ENCODE measurements around the gene DNAJB7. TPM values are rescaled to one million over a fixed set of nuclear protein-coding genes. Genes with fewer than 3 reads are reported as not detected.

Gene DNAJB7
- total RNA-seq, 4 donors from 2014 or later, result 3.9 to 5.2 (median 4.4) TPM; not detected in 1

DNA sequence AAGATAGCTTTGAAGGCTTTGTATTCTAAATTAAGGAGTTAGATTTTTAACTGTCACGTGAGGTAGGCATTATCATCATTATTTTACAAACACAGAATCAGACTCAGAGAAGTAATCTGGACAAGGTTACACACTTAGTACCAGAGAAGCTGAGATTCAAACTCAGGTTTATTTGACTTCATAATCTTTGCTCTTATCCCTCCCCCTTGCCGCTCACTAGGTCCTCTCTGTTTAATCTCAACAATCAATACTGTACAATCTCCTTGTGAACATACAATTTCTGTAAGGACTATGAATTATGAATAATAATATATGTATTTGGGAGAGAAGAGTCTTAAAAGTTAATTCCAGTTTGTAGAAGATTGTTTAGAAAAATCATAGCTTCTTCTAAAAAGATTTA is 5.2 kb upstream of the DNAJB7 start:
- Histone ChIP-seq H3K36me3 (peaks cover 0 to 23% (median 0%) of the 10 kb centered on the region in 3 donors), H3K9me3 (no peaks in the 10 kb centered on the region), H3K4me1 (peaks cover 0 to 4% (median 0%) of the 10 kb centered on the region in 4 donors), H3K27ac (no peak overlapping the region), H3K27me3 (no peaks in the 10 kb centered on the region), H3K4me3 (no peak overlapping the region)
- TF ChIP-seq, protein P1, sequence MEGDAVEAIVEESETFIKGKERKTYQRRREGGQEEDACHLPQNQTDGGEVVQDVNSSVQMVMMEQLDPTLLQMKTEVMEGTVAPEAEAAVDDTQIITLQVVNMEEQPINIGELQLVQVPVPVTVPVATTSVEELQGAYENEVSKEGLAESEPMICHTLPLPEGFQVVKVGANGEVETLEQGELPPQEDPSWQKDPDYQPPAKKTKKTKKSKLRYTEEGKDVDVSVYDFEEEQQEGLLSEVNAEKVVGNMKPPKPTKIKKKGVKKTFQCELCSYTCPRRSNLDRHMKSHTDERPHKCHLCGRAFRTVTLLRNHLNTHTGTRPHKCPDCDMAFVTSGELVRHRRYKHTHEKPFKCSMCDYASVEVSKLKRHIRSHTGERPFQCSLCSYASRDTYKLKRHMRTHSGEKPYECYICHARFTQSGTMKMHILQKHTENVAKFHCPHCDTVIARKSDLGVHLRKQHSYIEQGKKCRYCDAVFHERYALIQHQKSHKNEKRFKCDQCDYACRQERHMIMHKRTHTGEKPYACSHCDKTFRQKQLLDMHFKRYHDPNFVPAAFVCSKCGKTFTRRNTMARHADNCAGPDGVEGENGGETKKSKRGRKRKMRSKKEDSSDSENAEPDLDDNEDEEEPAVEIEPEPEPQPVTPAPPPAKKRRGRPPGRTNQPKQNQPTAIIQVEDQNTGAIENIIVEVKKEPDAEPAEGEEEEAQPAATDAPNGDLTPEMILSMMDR (IDR thresholded peaks at IDR 0.05), result no peak
- TF ChIP-seq POLR2A (IDR thresholded peaks at IDR 0.05), result no peak
- DNase-seq, result no peak

DNA sequence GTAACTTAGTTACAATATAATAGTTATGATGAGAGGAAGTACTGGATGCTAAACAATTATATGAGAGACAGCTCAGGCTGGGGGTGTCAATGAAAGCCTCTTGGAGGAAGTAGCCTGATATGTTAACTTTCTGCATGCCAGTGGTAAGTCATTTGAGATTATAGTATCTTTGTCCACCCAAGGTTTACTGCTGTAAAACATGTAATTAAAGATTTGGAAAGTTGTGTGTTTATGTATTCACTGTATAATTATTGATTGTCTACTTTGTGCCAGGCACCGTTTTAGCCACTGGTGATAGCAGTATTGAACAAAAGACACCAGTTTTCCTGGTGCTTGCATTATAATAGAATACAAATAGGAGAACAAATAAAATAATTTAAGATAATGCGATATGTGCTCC is 624 bp upstream of the DNAJB7 start:
- H3K4me1 ChIP-seq, result peaks cover 0 to 12% (median 4%) of the 10 kb centered on the region in 4 donors
- no peak overlapping the region for H3K4me3 ChIP-seq
- no peaks in the 10 kb centered on the region for H3K27me3 ChIP-seq
- H3K36me3 ChIP-seq, result peaks cover 0 to 5% (median 0%) of the 10 kb centered on the region in 3 donors
- no peak for DNase-seq
- TF ChIP-seq POLR2A (IDR thresholded peaks at IDR 0.05), result no peak
- TF ChIP-seq, protein P1 (IDR thresholded peaks at IDR 0.05), result no peak
- no peaks in the 10 kb centered on the region for H3K9me3 ChIP-seq
- H3K27ac ChIP-seq, result no peak overlapping the region

DNA sequence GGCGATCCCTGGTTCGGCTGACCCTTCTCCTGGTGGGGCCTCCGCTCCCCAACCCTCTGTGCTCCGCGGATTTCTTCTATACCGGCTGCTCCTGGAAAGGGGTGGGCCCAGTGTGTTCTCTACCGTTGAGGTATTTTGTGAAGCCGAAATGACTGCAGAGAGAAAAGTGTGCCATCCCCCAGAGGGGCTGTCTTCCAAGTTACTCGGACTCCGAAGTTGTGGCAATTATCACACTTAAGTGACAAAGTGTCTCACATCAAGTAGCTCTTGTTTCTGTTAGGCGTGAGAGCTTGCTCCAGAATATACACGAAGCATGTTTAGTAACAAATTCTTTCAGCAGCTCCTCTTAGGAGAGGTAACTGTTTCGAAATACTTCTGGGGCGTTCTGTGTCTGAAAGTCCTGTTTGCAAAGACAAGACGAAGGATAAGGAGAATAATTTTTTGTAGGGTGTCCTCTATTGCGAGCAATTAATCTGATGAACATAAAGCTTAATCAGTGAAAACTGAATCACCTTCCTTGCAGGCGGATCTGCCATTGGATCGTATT is 4.5 kb downstream of the DNAJB7 start:
- Histone ChIP-seq H3K27ac (peak overlapping the region; percentile 94 to 98 (median 97)), H3K9me3 (no peaks in the 10 kb centered on the region), H3K4me1 (peaks cover 0 to 43% (median 14%) of the 10 kb centered on the region in 4 donors), H3K36me3 (peaks cover 0 to 5% (median 0%) of the 10 kb centered on the region in 3 donors), H3K4me3 (peak overlapping the region; percentile 73 to 95 (median 87)), H3K27me3 (no peaks in the 10 kb centered on the region)
- DNase-seq, result no peak
- TF ChIP-seq, protein P1 (IDR thresholded peaks at IDR 0.05), result no peak
- TF ChIP-seq POLR2A (IDR thresholded peaks at IDR 0.05), result no peak

DNA sequence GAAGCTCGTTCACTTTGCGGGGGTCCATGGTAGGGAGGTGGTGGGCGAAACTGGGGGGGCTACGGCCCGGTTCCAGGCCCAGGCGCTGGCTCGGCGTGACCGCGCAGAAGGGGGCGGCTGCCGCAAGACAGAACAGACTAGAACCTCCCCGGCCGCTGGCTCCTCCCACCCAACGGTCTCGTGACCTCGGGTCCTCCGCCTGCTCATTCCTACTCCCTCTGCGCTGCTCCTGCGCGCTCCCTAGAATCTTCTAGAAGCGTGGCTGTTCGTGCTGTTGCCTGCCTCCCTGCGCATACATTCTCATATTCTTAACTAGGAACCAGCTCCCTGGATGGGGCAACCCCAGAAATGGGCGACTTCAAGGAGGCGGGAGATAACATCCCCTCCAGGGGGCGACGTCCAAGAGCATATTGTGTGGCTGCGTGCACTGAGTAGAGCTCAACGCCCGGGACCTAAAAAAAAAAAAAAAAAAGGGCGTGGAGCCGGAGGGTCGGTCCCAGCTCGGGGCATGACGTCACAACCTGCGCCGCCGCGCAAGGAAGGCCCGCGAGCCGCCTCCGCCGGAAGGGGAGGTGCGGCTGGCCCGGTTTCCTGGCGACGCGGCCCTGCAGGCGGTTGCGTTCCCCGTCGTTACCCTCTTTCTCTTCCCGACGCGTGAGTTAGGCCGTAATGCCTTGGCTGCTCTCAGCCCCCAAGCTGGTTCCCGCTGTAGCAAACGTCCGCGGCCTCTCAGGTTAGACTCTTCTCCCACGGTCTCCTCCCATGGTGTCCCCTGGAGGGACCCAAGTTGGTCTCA is 5.2 kb downstream of the DNAJB7 start, which contains the start of the genes ST13 and XPNPEP3:
ST13 (minus strand) TSS at position 127 of the 796 bp plus-strand sequence; CDS start at position 28, 99 bp downstream.
XPNPEP3 (plus strand) TSS at position 636 of the 796 bp plus-strand sequence; CDS start at position 670, 34 bp downstream.
- DNase-seq, result peak; percentile 96 to 99 (median 98)
- Histone ChIP-seq H3K36me3 (peaks cover 0 to 1% (median 0%) of the 10 kb centered on the region in 3 donors), H3K27ac (peak within 1 kb of the TSS; percentile 94 to 98 (median 97)), H3K27me3 (no peaks in the 10 kb centered on the region), H3K4me3 (peak within 1 kb of the TSS; percentile 73 to 95 (median 87)), H3K9me3 (no peaks in the 10 kb centered on the region), H3K4me1 (peaks cover 0 to 50% (median 14%) of the 10 kb centered on the region in 4 donors)
- TF ChIP-seq, protein P1 (IDR thresholded peaks at IDR 0.05), result peak; percentile 1 to 44 (median 33)
- TF ChIP-seq POLR2A (IDR thresholded peaks at IDR 0.05), result peak; percentile 16 to 54

DNA sequence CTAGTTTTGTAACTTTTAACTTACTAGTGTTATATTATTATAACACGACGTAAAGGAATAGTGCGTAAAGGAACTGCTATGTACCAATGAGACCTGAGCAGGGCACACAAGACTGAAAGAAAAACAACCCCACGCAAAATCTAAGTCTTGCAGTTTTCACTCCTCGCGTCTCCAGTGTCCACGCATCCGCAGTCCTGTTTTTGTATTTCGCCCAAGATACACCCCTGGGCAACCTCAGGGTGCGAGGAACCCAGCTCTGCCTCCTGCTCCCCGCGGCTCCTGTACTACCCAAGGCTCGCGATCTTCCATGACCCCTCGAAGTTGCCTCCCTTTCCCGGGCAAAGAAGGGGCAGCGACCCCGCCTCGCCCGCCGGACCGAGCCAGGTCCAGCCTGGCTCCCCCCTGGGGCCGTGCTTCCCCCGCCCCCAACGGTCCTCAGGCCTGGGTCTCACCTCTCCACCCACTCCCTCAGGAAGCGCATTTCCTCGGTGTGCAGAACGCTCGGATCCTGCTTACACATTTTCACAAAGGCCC is 5.9 kb downstream of the DNAJB7 start:
- H3K9me3 ChIP-seq, result no peaks in the 10 kb centered on the region
- H3K27ac ChIP-seq, result peak overlapping the region; percentile 94 to 98 (median 97)
- peak overlapping the region; percentile 73 to 95 (median 87) for H3K4me3 ChIP-seq
- no peaks in the 10 kb centered on the region for H3K27me3 ChIP-seq
- peaks cover 0 to 52% (median 14%) of the 10 kb centered on the region in 4 donors for H3K4me1 ChIP-seq
- TF ChIP-seq, protein P1 (IDR thresholded peaks at IDR 0.05), result no peak
- no peak for TF ChIP-seq POLR2A (IDR thresholded peaks at IDR 0.05)
- peak in 2 of 3 donors; percentile 27 to 69 for DNase-seq
- no peaks in the 10 kb centered on the region for H3K36me3 ChIP-seq
